HepG2 (cell line): ENCODE measurements around the gene KIF6. TPM values are rescaled to one million over a fixed set of nuclear protein-coding genes. Genes with fewer than 3 reads are reported as not detected.

Experiments
- ATAC-seq: fragments of 200-7000 bp; cut with Tn5 transposase; 3 replicates; pipeline ENCODE4 v1.9.1; 2020; ENCODE audit warnings: mild to moderate bottlenecking, moderate library complexity
- BruUV-seq: library from RNA; stranded (reverse); fragments of 400-500 nt; replicated peaks from 2 replicates; lab custom pipeline; 2021; lab: Mats Ljungman, UMichigan
- CTCF ChIA-PET: fragments of 300-600 bp; formaldehyde crosslinking; extraction: SDS; loops from one replicate; lab custom pipeline; 2021; ENCODE audit warnings: low total read pairs, inconsistent platforms, low intra/inter-chr PET ratio; lab: Yijun Ruan, JAX
- POLR2A ChIA-PET: fragments of 350-600 bp; sonication (Branson Sonifier 250); formaldehyde crosslinking; loops from one replicate; lab custom pipeline; 2020; ENCODE audit warnings: antibody characterized with exemption, inconsistent platforms; lab: Yijun Ruan, JAX
- DNase-seq: peaks from one replicate; pipeline ENCODE4 v3.0.0-alpha.2; 2015; ENCODE audit warnings: low spot score
- FAIRE-seq: peaks from 3 replicates; lab custom pipeline; 2011; peaks lifted over from hg19 to GRCh38; lab: Jason Lieb, UNC
- H2AFZ ChIP-seq: one replicate; pipeline ENCODE4 v1.6.1; 2011; ENCODE audit warnings: low read length, inconsistent platforms
- H3K27ac ChIP-seq: fragments of 300-600 bp; 3 replicates; pipeline ENCODE4 v1.8.0; 2011; ENCODE audit warnings: mixed run types, mild to moderate bottlenecking, mixed read lengths, low read length, inconsistent platforms; ENCODE audit not compliant: insufficient read depth; ENCODE audit errors: extremely low read length
- H3K27me3 ChIP-seq, 2 experiments: fragments of 200-600 bp in 1 of 2; 2 replicates in 1 of 2; 3 replicates in 1 of 2; pipeline versions ENCODE4 v1.6.0 to v1.8.0; 2011; ENCODE audit warnings: low read length in 2 of 2, mild to moderate bottlenecking in 2 of 2, moderate library complexity in 2 of 2, inconsistent platforms in 1 of 2; ENCODE audit not compliant: insufficient read depth in 2 of 2, control insufficient read depth in 1 of 2
- H3K36me3 ChIP-seq, 2 experiments: fragments of 200-600 bp in 1 of 2; replicated peaks in 1 of 2; 2 replicates in 1 of 2; 3 replicates in 1 of 2; pipeline versions ENCODE4 v1.5.1 to v1.8.0; 2011; ENCODE audit warnings: low read length in 2 of 2, inconsistent platforms in 1 of 2; ENCODE audit not compliant: insufficient read depth in 2 of 2, control insufficient read depth in 1 of 2
- H3K4me1 ChIP-seq: 2 replicates; pipeline ENCODE4 v1.5.1; 2012; ENCODE audit warnings: low read length, inconsistent platforms; ENCODE audit not compliant: insufficient read depth
- H3K4me2 ChIP-seq: 2 replicates; pipeline ENCODE4 v1.6.0; 2011; ENCODE audit warnings: low read depth, low read length, inconsistent platforms
- H3K4me3 ChIP-seq, 3 experiments: fragments of 200-600 bp in 1 of 3; sonication (generic), shearing (Covaris generic) in 1 of 3; replicated peaks in 1 of 3; 2 replicates each; pipeline ENCODE4 v1.5.1; 2011 to 2016; ENCODE audit warnings: low read length in 3 of 3, inconsistent platforms in 2 of 3, low read depth in 2 of 3, mild to moderate bottlenecking in 2 of 3, control low read depth in 1 of 3, mixed read lengths in 1 of 3; ENCODE audit not compliant: insufficient read depth in 1 of 3
- H3K79me2 ChIP-seq: one replicate; pipeline ENCODE4 v1.6.1; 2011; ENCODE audit warnings: low read length, inconsistent platforms; ENCODE audit not compliant: insufficient read depth
- H3K9ac ChIP-seq: 2 replicates; pipeline ENCODE4 v1.6.0; 2011; ENCODE audit warnings: mild to moderate bottlenecking, low read depth, low read length, inconsistent platforms; ENCODE audit not compliant: insufficient read depth
- H3K9me3 ChIP-seq: 2 replicates; pipeline ENCODE4 v1.5.1; 2012; ENCODE audit warnings: mild to moderate bottlenecking, low read length
- H4K20me1 ChIP-seq: 2 replicates; pipeline ENCODE4 v1.6.0; 2011; ENCODE audit warnings: inconsistent platforms, mild to moderate bottlenecking, low read length, moderate library complexity; ENCODE audit not compliant: insufficient read depth
- CEBPB ChIP-seq: IDR thresholded peaks from 2 replicates; pipeline ENCODE4 v1.6.1; 2011; ENCODE audit warnings: low read depth, low read length, improper control_type of control experiment, borderline replicate concordance
- CREM ChIP-seq, 2 experiments: sonication (generic) in 1 of 2; formaldehyde crosslinking in 1 of 2; IDR thresholded peaks; 2 replicates each; pipeline versions ENCODE4 v1.4.0 to v1.6.1; 2016 to 2020; ENCODE audit warnings: antibody characterized with exemption in 1 of 2, mild to moderate bottlenecking in 1 of 2, missing genetic modification reagents in 1 of 2
- FOXJ3 ChIP-seq: sonication (generic); formaldehyde crosslinking; IDR thresholded peaks from 2 replicates; pipeline ENCODE4 v1.4.0; 2020; ENCODE audit warnings: missing genetic modification reagents, mild to moderate bottlenecking, borderline replicate concordance
- NR2F2 ChIP-seq: IDR thresholded peaks from 2 replicates; pipeline ENCODE4 v1.6.1; 2012; ENCODE audit warnings: low read depth, inconsistent platforms, borderline replicate concordance
- STAT5B ChIP-seq: sonication (generic); formaldehyde crosslinking; IDR thresholded peaks from 2 replicates; pipeline ENCODE4 v1.4.0; 2020; ENCODE audit warnings: missing genetic modification reagents
- ZC3H13 ChIP-seq: sonication (generic); formaldehyde crosslinking; IDR thresholded peaks from 2 replicates; pipeline ENCODE4 v1.8.1; 2023; ENCODE audit warnings: mild to moderate bottlenecking, missing genetic modification reagents, moderate library complexity
- ZNF282 ChIP-seq: fragments of 450-650 bp; IDR thresholded peaks from 2 replicates; pipeline ENCODE4 v1.6.1; 2018; ENCODE audit not compliant: partially characterized antibody
- ZNF451 ChIP-seq: sonication (generic); formaldehyde crosslinking; IDR thresholded peaks from 2 replicates; pipeline ENCODE4 v1.5.0; 2020; ENCODE audit warnings: mild to moderate bottlenecking, missing genetic modification reagents
- WGBS: methylation state at CpG from one replicate; pipeline ENCODE4 v1.1.6; 2017; ENCODE audit warnings: low lambda C conversion rate; 5-methylcytosine and 5-hydroxymethylcytosine counted together
- in situ Hi-C: cut with HindIII; loops from 2 replicates; pipeline ENCODE4 v1.10.0; 2017; ENCODE audit warnings: low pct_unique_long_range_greater_than_20kb; ENCODE audit not compliant: extremely low pct_ligation_motif_present
- intact Hi-C: fragments of 100-400 bp; cut with micrococcal nuclease; formaldehyde crosslinking; loops from one replicate; pipeline ENCODE4 v1.10.0; 2022; ENCODE audit not compliant: unreplicated experiment
- polyA plus RNA-seq, 8 experiments: library from polyadenylated mRNA; depleted of rRNA in 3 of 8; stranded (reverse) in 7 of 8; unstranded in 1 of 8; fragments of >200 nt; fragmentation: Illumina TruSeq in 4 of 8; extraction: Trizol in 4 of 8; gene quantifications; 2 replicates each; pipeline versions ENCODE4 v1.2.1 to v1.2.3, GENCODE V29; 2011 to 2016; ENCODE audit warnings: low read depth in 4 of 8, missing spikeins in 1 of 8, mixed read lengths in 1 of 8; ENCODE audit not compliant: insufficient read depth in 1 of 8
- total RNA-seq, 5 experiments: library from RNA; depleted of rRNA; stranded (reverse); fragments of >200 nt; fragmentation: Illumina TruSeq; extraction: Trizol; gene quantifications; 2 replicates each; pipeline ENCODE4 v1.2.3, GENCODE V29; 2016; ENCODE audit warnings: low read depth in 1 of 5
- TF ChIP-seq, protein P1 (sequence below), 2 experiments: fragments of 450-650 bp in 1 of 2; sonication (generic) in 1 of 2; formaldehyde crosslinking; IDR thresholded peaks; 2 replicates each; pipeline versions ENCODE4 v1.5.0 to v1.8.0; 2020 to 2022; ENCODE audit warnings: mild to moderate bottlenecking in 1 of 2, missing genetic modification reagents in 1 of 2

Gene KIF6
- total and polyA plus RNA-seq, 2 of the 13 experiments (the other 11 are each of a cell fraction or from before 2014, with no cell fraction given) = 0.04 to 0.27 TPM

DNA sequence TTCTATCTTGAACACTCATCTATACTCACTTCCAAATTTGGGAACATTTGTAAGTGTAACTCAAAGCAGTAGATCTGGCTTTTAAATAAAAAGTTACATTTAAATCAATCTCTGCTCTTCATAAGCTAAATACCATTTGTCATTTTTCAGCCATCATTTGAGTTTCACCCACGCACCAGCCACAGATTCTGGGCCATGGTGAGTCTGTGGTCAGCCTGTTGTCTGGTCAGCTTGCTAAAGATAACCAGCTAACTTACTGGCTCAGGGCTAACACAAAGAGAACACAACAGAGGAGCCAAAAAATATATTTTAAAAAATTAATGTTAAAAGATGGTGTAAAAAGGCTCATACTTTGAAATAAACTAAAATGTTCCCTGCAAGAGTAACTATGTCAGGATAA lies 181.3 kb downstream of the KIF6 start (continued):
- TF ChIP-seq CEBPB = no peak
- TF ChIP-seq NR2F2 = no peak
- TF ChIP-seq STAT5B (CRISPR knock-in tag) = no peak
- no peak for TF ChIP-seq FOXJ3
- TF ChIP-seq ZNF451 (CRISPR knock-in tag) = no peak
- TF ChIP-seq, all 625 proteins: peak for 0

DNA sequence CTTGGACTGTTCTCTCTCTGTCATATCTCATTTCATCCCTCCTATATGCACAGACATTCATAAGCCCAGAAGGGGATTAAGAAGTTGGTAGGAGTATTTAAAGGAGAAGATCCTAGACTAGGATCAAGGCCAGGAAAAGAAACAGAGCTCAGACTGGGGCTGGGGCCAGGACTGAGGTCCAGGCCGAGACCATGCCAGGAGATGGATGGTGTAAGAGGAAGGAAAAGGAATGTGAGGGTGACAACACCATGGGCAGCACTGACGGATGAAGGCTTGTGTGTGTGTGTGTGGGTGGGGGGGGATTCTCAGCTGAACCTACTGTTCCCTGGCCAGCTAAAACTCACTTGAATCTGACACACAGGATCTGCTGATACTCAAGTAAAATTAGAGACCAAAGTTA lies 182.1 kb downstream of the KIF6 start:
- Histone ChIP-seq H3K4me2 (no peak overlapping the region), H3K4me3 (no peak overlapping the region), H3K9ac (no peak overlapping the region), H3K27ac (no peak overlapping the region), H3K9me3 (no peaks in the 10 kb centered on the region), H3K79me2 (no peaks in the 10 kb centered on the region), H3K36me3 (no peaks in the 10 kb centered on the region), H3K27me3 (no peaks in the 10 kb centered on the region), H4K20me1 (no peaks in the 10 kb centered on the region), H3K4me1 (no peaks in the 10 kb centered on the region), H2AFZ (no peak overlapping the region)
- ATAC-seq (no peak), FAIRE-seq (no peak), DNase-seq (no peak)
- intact Hi-C loops = no loop called here
- no TSS peak for BruUV-seq
- POLR2A ChIA-PET = no interaction called here
- 0% methylated on average over 2 of the region's 2 CpGs for WGBS
- TF ChIP-seq ZNF282 (no peak), CREM (IDR thresholded peaks at IDR 0.05) (no peak), CREM (CRISPR knock-in tag; IDR thresholded peaks at IDR 0.05) (no peak), ZC3H13 (CRISPR knock-in tag) (no peak)
- TF ChIP-seq, protein P1, sequence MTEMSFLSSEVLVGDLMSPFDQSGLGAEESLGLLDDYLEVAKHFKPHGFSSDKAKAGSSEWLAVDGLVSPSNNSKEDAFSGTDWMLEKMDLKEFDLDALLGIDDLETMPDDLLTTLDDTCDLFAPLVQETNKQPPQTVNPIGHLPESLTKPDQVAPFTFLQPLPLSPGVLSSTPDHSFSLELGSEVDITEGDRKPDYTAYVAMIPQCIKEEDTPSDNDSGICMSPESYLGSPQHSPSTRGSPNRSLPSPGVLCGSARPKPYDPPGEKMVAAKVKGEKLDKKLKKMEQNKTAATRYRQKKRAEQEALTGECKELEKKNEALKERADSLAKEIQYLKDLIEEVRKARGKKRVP (CRISPR knock-in tag; IDR thresholded peaks at IDR 0.05) = no peak
- CTCF ChIA-PET = no interaction called here
- in situ Hi-C loops = no loop called here
